Large intestine (tissue), 3 donors: Measurements from ENCODE around the gene RPL37A. TPM values are rescaled to one million over a fixed set of nuclear protein-coding genes. Genes with fewer than 3 reads are reported as not detected.
"Not testable (repeated sequence)": the region's sequence is repeated elsewhere in the genome, so short reads cannot be mapped to it uniquely, and the experiment has no call there.

Source experiments
- DNase-seq, 2 donors: peaks; one replicate each; pipeline versions ENCODE4 v3.0.0 to v3.0.0-alpha.2; 2013
- H3K27ac ChIP-seq: one replicate; pipeline ENCODE4 v1.5.1; 2013; ENCODE audit warnings: low read length
- H3K27me3 ChIP-seq: 2 replicates; pipeline ENCODE4 v1.6.1; 2013; ENCODE audit warnings: low read length; ENCODE audit not compliant: control insufficient read depth, insufficient read depth
- H3K36me3 ChIP-seq: 2 replicates; pipeline ENCODE4 v1.6.1; 2013; ENCODE audit warnings: low read length; ENCODE audit not compliant: control insufficient read depth, insufficient read depth
- H3K4me1 ChIP-seq: one replicate; pipeline ENCODE4 v1.6.1; 2013; ENCODE audit warnings: low read length; ENCODE audit not compliant: control insufficient read depth, insufficient read depth
- H3K4me3 ChIP-seq: one replicate; pipeline ENCODE4 v1.5.1; 2013; ENCODE audit warnings: low read length
- H3K9me3 ChIP-seq: one replicate; pipeline ENCODE4 v1.6.1; 2013; ENCODE audit warnings: mild to moderate bottlenecking, low read depth, low read length, moderate library complexity; ENCODE audit not compliant: control insufficient read depth
- WGBS: methylation state at CpG from one replicate; pipeline ENCODE4 v1.1.5; 2013; ENCODE audit warnings: low lambda C conversion rate; ENCODE audit not compliant: insufficient coverage; 5-methylcytosine and 5-hydroxymethylcytosine counted together
- polyA plus RNA-seq: library from polyadenylated mRNA; unstranded; fragments of 120-200 nt; gene quantifications from one replicate; pipeline ENCODE4 v1.2.1, GENCODE V29; 2013

RPL37A gene
- polyA plus RNA-seq, 1 donor: 3,791 TPM

- H3K4me1 ChIP-seq: no peaks in the 10 kb centered on the region
- 93% methylated on average over 2 of the region's 5 CpGs for WGBS
- no peaks in the 10 kb centered on the region for H3K27me3 ChIP-seq
- no peak for DNase-seq
- H3K36me3 ChIP-seq: peaks cover 20% of the 10 kb centered on the region
- H3K27ac ChIP-seq: no peak overlapping the region
- no peak overlapping the region for H3K4me3 ChIP-seq
- H3K9me3 ChIP-seq: no peaks in the 10 kb centered on the region
Measured at GRCh38 chr2:216507220-216508160, 8.8 kb downstream of the RPL37A start.

GRCh38 chr2:216508229-216508628 is 9.6 kb downstream of the RPL37A start:
- WGBS: no CpG with 5 or more reads among the region's 1 CpG
- no peak overlapping the region for H3K4me3 ChIP-seq
- no peaks in the 10 kb centered on the region for H3K4me1 ChIP-seq
- H3K9me3 ChIP-seq: no peaks in the 10 kb centered on the region
- H3K27ac ChIP-seq: no peak overlapping the region
- no peak for DNase-seq
- H3K36me3 ChIP-seq: peaks cover 13% of the 10 kb centered on the region
- H3K27me3 ChIP-seq: no peaks in the 10 kb centered on the region

GRCh38 chr2:216516730-216517350 is 18.2 kb downstream of the RPL37A start:
- no peaks in the 10 kb centered on the region for H3K4me1 ChIP-seq
- DNase-seq: peak in 1 of 2 donors; percentile 37
- 42% methylated on average over 2 of the region's 2 CpGs for whole genome bisulfite sequencing
- no peaks in the 10 kb centered on the region for H3K9me3 ChIP-seq
- no peaks in the 10 kb centered on the region for H3K27me3 ChIP-seq
- H3K4me3 ChIP-seq: no peak overlapping the region
- H3K36me3 ChIP-seq: no peaks in the 10 kb centered on the region
- no peak overlapping the region for H3K27ac ChIP-seq

- H3K27ac ChIP-seq: no peak overlapping the region
- no peaks in the 10 kb centered on the region for H3K4me1 ChIP-seq
- 91% methylated on average over 1 of the region's 4 CpGs for WGBS
- DNase-seq: no peak
- no peaks in the 10 kb centered on the region for H3K36me3 ChIP-seq
- no peaks in the 10 kb centered on the region for H3K27me3 ChIP-seq
- no peaks in the 10 kb centered on the region for H3K9me3 ChIP-seq
- no peak overlapping the region for H3K4me3 ChIP-seq
Measured at GRCh38 chr2:216517447-216518225, 19.0 kb downstream of the RPL37A start.

- H3K27me3 ChIP-seq, H3K4me3 ChIP-seq, H3K36me3 ChIP-seq, H3K4me1 ChIP-seq, DNase-seq, H3K27ac ChIP-seq, H3K9me3 ChIP-seq: not testable (repeated sequence)
- whole genome bisulfite sequencing: 100% methylated on average over 1 of the region's 9 CpGs
Measured at GRCh38 chr2:216518566-216519119, 20.0 kb downstream of the RPL37A start.

GRCh38 chr2:216519154-216519762 is 20.6 kb downstream of the RPL37A start:
- DNase-seq: peak; percentile 73 to 79
- Histone ChIP-seq H3K4me3 (no peak overlapping the region), H3K27me3 (no peaks in the 10 kb centered on the region), H3K36me3 (no peaks in the 10 kb centered on the region), H3K4me1 (no peaks in the 10 kb centered on the region), H3K9me3 (no peaks in the 10 kb centered on the region), H3K27ac (no peak overlapping the region)
- WGBS: no CpG with 5 or more reads among the region's 3 CpGs

- H3K9me3 ChIP-seq: no peaks in the 10 kb centered on the region
- H3K4me3 ChIP-seq: no peak overlapping the region
- no peaks in the 10 kb centered on the region for H3K4me1 ChIP-seq
- H3K27ac ChIP-seq: no peak overlapping the region
- H3K27me3 ChIP-seq: no peaks in the 10 kb centered on the region
- no CpG with 5 or more reads among the region's 4 CpGs for WGBS
- H3K36me3 ChIP-seq: no peaks in the 10 kb centered on the region
- no peak for DNase-seq
Measured at GRCh38 chr2:216520112-216520511, 21.5 kb downstream of the RPL37A start.

GRCh38 chr2:216522892-216523502 is 24.4 kb downstream of the RPL37A start:
- H3K4me1 ChIP-seq: no peaks in the 10 kb centered on the region
- DNase-seq: peak in 1 of 2 donors; percentile 44
- H3K9me3 ChIP-seq: no peaks in the 10 kb centered on the region
- no CpG with 5 or more reads among the region's 1 CpG for WGBS
- H3K4me3 ChIP-seq: no peak overlapping the region
- H3K27me3 ChIP-seq: no peaks in the 10 kb centered on the region
- H3K36me3 ChIP-seq: no peaks in the 10 kb centered on the region
- H3K27ac ChIP-seq: no peak overlapping the region

- H3K36me3 ChIP-seq: no peaks in the 10 kb centered on the region
- H3K4me3 ChIP-seq: no peak overlapping the region
- no peak for DNase-seq
- 90% methylated on average over 2 of the region's 4 CpGs for WGBS
- H3K4me1 ChIP-seq: no peaks in the 10 kb centered on the region
- H3K27me3 ChIP-seq: no peaks in the 10 kb centered on the region
- H3K9me3 ChIP-seq: no peaks in the 10 kb centered on the region
- H3K27ac ChIP-seq: no peak overlapping the region
Measured at GRCh38 chr2:216525972-216526371, 27.3 kb downstream of the RPL37A start.
